NCI-H446 (cell line): ENCODE data around the gene UCKL1.
A peak's percentile ranks its signal among the peaks of the same experiment; 100 is the strongest.
"Not testable (repeated sequence)": the region's sequence is repeated elsewhere in the genome, so short reads cannot be mapped to it uniquely, and the experiment has no call there.

Source experiments
- DNase-seq, 2 experiments: peaks; one replicate each; lab custom pipeline; 2025; lab: John Stamatoyannopoulos, UW

Gene UCKL1

GRCh38 chr20:63955827-63956663 is at the start of gene UCKL1:
Gene UCKL1, minus strand, starts transcription at chr20:63956416. Its CDS starts 44 bp downstream, at chr20:63956372.
- peak; percentile 85 to 97 for DNase-seq

- no peak for DNase-seq
Observed at GRCh38 chr20:64005394-64005793, 49.2 kb upstream of the UCKL1 start.

- DNase-seq: no peak
Observed at GRCh38 chr20:64003960-64004725, 47.9 kb upstream of the UCKL1 start.

- DNase-seq: no peak
Observed at GRCh38 chr20:64001607-64002011, 45.4 kb upstream of the UCKL1 start.

GRCh38 chr20:64000906-64001305 is 44.7 kb upstream of the UCKL1 start:
- DNase-seq: no peak

- no peak for DNase-seq
Observed at GRCh38 chr20:63982937-63983336, 26.7 kb upstream of the UCKL1 start.

GRCh38 chr20:63980806-63981728 is 24.9 kb upstream of the UCKL1 start, which contains the start of gene PRPF6:
Gene PRPF6, plus strand, starts transcription at chr20:63981132. Its CDS starts 114 bp downstream, at chr20:63981246.
- DNase-seq: peak; percentile 98 to 99

- DNase-seq: no peak
Observed at GRCh38 chr20:63980317-63980805, 24.1 kb upstream of the UCKL1 start.

GRCh38 chr20:63979557-63980316 is 23.5 kb upstream of the UCKL1 start, which contains the start of gene SAMD10:
Gene SAMD10, minus strand, starts transcription at chr20:63979642. Its CDS starts 175 bp downstream, at chr20:63979467.
- peak; percentile 78 to 90 for DNase-seq

GRCh38 chr20:63979229-63979556 is 23.0 kb upstream of the UCKL1 start:
- no peak for DNase-seq

GRCh38 chr20:63978319-63979228 is 22.4 kb upstream of the UCKL1 start:
- no peak for DNase-seq

GRCh38 chr20:63977739-63978276 is 21.6 kb upstream of the UCKL1 start:
- no peak for DNase-seq

- DNase-seq: no peak
Observed at GRCh38 chr20:63976980-63977738, 20.9 kb upstream of the UCKL1 start.

GRCh38 chr20:63976511-63976910 is 20.3 kb upstream of the UCKL1 start:
- DNase-seq: not testable (repeated sequence)

GRCh38 chr20:63974402-63975200 is 18.4 kb upstream of the UCKL1 start:
- DNase-seq: peak in 1 of 2 experiments; percentile 46

- peak; percentile 59 to 87 for DNase-seq
Observed at GRCh38 chr20:63973636-63974401, 17.6 kb upstream of the UCKL1 start.

GRCh38 chr20:63973160-63973479 is 16.9 kb upstream of the UCKL1 start:
- DNase-seq: no peak
